HCT116 (cell line): ENCODE results near the gene AMPD3. TPM values are rescaled to one million over a fixed set of nuclear protein-coding genes. Genes with fewer than 3 reads are reported as not detected.

Experiments used
- ATAC-seq: fragments of 200-7000 bp; cut with Tn5 transposase; 2 replicates; pipeline ENCODE4 v1.9.1; 2020; ENCODE audit warnings: mild to moderate bottlenecking, moderate library complexity
- BruUV-seq: library from RNA; stranded (reverse); fragments of 400-500 nt; replicated peaks from 2 replicates; lab custom pipeline; 2021; lab: Mats Ljungman, UMichigan
- CTCF ChIA-PET: fragments of 300-600 bp; sonication (Branson Sonifier 250); formaldehyde crosslinking; loops from one replicate; lab custom pipeline; 2021; ENCODE audit warnings: antibody characterized with exemption; lab: Charles Lee
- POLR2A ChIA-PET: fragments of 300-600, 350-600 bp; sonication (Branson Sonifier 250); formaldehyde crosslinking; loops from one replicate; lab custom pipeline; 2021; ENCODE audit warnings: antibody characterized with exemption; lab: Charles Lee
- RAD21 ChIA-PET, 2 experiments: fragments of 300-600 bp; sonication (Branson Sonifier 250); formaldehyde crosslinking; loops; one replicate each; lab custom pipeline; 2023; ENCODE audit warnings: low total read pairs in 2 of 2; ENCODE audit not compliant: uncharacterized antibody in 2 of 2, unreplicated experiment in 2 of 2, low non-redundant PET in 1 of 2; lab: Charles Lee
- DNase-seq: peaks from one replicate; pipeline ENCODE4 v3.0.0-alpha.2; 2010; ENCODE audit warnings: low read depth, low spot score
- H2AFZ ChIP-seq: fragments of 200-600 bp; shearing (Covaris generic), sonication (generic); 2 replicates; pipeline ENCODE4 v1.6.1; 2017; ENCODE audit warnings: low read depth, mixed run types, mixed read lengths, antibody characterized with exemption, low read length; ENCODE audit not compliant: poor library complexity, severe bottlenecking
- H3K27ac ChIP-seq: 2 replicates; pipeline ENCODE4 v1.5.1; 2012; ENCODE audit warnings: low read depth, low read length
- H3K27me3 ChIP-seq: fragments of 200-600 bp; sonication (generic); 2 replicates; pipeline ENCODE4 v1.6.1; 2016; ENCODE audit warnings: mixed run types, low read length, mixed read lengths; ENCODE audit not compliant: insufficient read depth
- H3K36me3 ChIP-seq, 2 experiments: fragments of 200-500 bp in 1 of 2; fragments of 200-600 bp in 1 of 2; sonication (Bioruptor generic) in 1 of 2; sonication (generic) in 1 of 2; 2 replicates each; pipeline versions ENCODE4 v1.5.1 to v1.6.1; 2014 to 2016; ENCODE audit warnings: low read length in 2 of 2, inconsistent platforms in 1 of 2, mixed read lengths in 1 of 2, mixed run types in 1 of 2; ENCODE audit not compliant: insufficient read depth in 2 of 2, control insufficient read depth in 1 of 2
- H3K4me1 ChIP-seq, 2 experiments: fragments of 200-600 bp in 1 of 2; sonication (generic) in 1 of 2; 2 replicates each; pipeline versions ENCODE4 v1.5.1 to v1.6.1; 2012 to 2017; ENCODE audit warnings: low read length in 2 of 2, inconsistent platforms in 1 of 2, mild to moderate bottlenecking in 1 of 2, mixed read lengths in 1 of 2, mixed run types in 1 of 2, moderate library complexity in 1 of 2; ENCODE audit not compliant: insufficient read depth in 2 of 2, control insufficient read depth in 1 of 2
- H3K4me2 ChIP-seq: fragments of 200-600 bp; sonication (generic); 2 replicates; pipeline ENCODE4 v1.6.1; 2017; ENCODE audit warnings: mixed run types, low read length, mixed read lengths
- H3K4me3 ChIP-seq, 2 experiments: fragments of 200-600 bp in 1 of 2; sonication (generic) in 1 of 2; replicated peaks in 1 of 2; 2 replicates each; pipeline ENCODE4 v1.5.1; 2011 to 2016; ENCODE audit warnings: low read length in 2 of 2, control low read depth in 1 of 2, low read depth in 1 of 2, mild to moderate bottlenecking in 1 of 2, mixed read lengths in 1 of 2, mixed run types in 1 of 2
- H3K79me2 ChIP-seq: fragments of 200-600 bp; sonication (generic); 2 replicates; pipeline ENCODE4 v1.6.1; 2017; ENCODE audit warnings: mild to moderate bottlenecking, mixed run types, low read length, moderate library complexity, mixed read lengths; ENCODE audit not compliant: insufficient read depth
- H3K9ac ChIP-seq: fragments of 200-600 bp; sonication (generic); 2 replicates; pipeline ENCODE4 v1.6.1; 2016; ENCODE audit warnings: low read length, mixed read lengths
- H3K9me2 ChIP-seq: fragments of 200-600 bp; sonication (generic), shearing (Covaris generic); 2 replicates; pipeline ENCODE4 v1.6.1; 2017; ENCODE audit warnings: mixed run types, mild to moderate bottlenecking, moderate library complexity; ENCODE audit not compliant: insufficient read depth
- H3K9me3 ChIP-seq, 2 experiments: fragments of 200-500 bp in 1 of 2; fragments of 200-600 bp in 1 of 2; sonication (Bioruptor generic) in 1 of 2; sonication (generic) in 1 of 2; 2 replicates each; pipeline ENCODE4 v1.6.1; 2014 to 2017; ENCODE audit warnings: low read length in 2 of 2, mixed read lengths in 2 of 2, inconsistent platforms in 1 of 2, low read depth in 1 of 2, mild to moderate bottlenecking in 1 of 2, mixed run types in 1 of 2, moderate library complexity in 1 of 2; ENCODE audit not compliant: control insufficient read depth in 1 of 2, insufficient read depth in 1 of 2
- H4K20me1 ChIP-seq: fragments of 200-600 bp; sonication (generic), shearing (Covaris generic); 2 replicates; pipeline ENCODE4 v1.6.1; 2017; ENCODE audit warnings: mixed run types, mild to moderate bottlenecking, moderate library complexity; ENCODE audit not compliant: insufficient read depth
- CBX3 ChIP-seq: IDR thresholded peaks from 2 replicates; pipeline ENCODE4 v1.6.1; 2012; ENCODE audit warnings: low read depth
- EGR1 ChIP-seq: IDR thresholded peaks from 2 replicates; pipeline ENCODE4 v1.6.1; 2012; ENCODE audit warnings: low read depth
- EZH2 ChIP-seq: fragments of 200-600 bp; sonication (generic); IDR thresholded peaks from 2 replicates; pipeline ENCODE4 v1.6.1; 2017; ENCODE audit warnings: antibody characterized with exemption, mixed run types
- EZH2phosphoT487 ChIP-seq: fragments of 200-600 bp; IDR thresholded peaks from 2 replicates; pipeline ENCODE4 v1.6.1; 2018; ENCODE audit warnings: antibody characterized with exemption, borderline replicate concordance
- FOSL1 ChIP-seq: IDR thresholded peaks from 2 replicates; pipeline ENCODE4 v1.6.1; 2012; ENCODE audit warnings: low read depth
- POLR2A ChIP-seq: IDR thresholded peaks from 2 replicates; pipeline ENCODE4 v1.7.0; 2011; ENCODE audit warnings: borderline replicate concordance; ENCODE audit not compliant: insufficient read depth, insufficient read length; ENCODE audit errors: extremely low read depth
- RAD21 ChIP-seq: IDR thresholded peaks from 2 replicates; pipeline ENCODE4 v1.6.1; 2012; ENCODE audit warnings: low read depth, mild to moderate bottlenecking
- SP1 ChIP-seq: IDR thresholded peaks from 2 replicates; pipeline ENCODE4 v1.6.1; 2012; ENCODE audit warnings: low read depth
- SRF ChIP-seq: IDR thresholded peaks from 2 replicates; pipeline ENCODE4 v1.6.1; 2012; ENCODE audit warnings: low read depth
- TCF7L2 ChIP-seq: IDR thresholded peaks from 2 replicates; pipeline ENCODE4 v1.7.0; 2011; ENCODE audit warnings: borderline replicate concordance, inconsistent platforms; ENCODE audit not compliant: insufficient read depth, insufficient read length; ENCODE audit errors: extremely low read depth
- YY1 ChIP-seq: IDR thresholded peaks from 2 replicates; pipeline ENCODE4 v1.6.1; 2011; ENCODE audit warnings: low read length, low read depth, moderate library complexity, mild to moderate bottlenecking; ENCODE audit not compliant: insufficient replicate concordance; ENCODE audit errors: extremely low read depth
- ZFX ChIP-seq: fragments of 450-650 bp; IDR thresholded peaks from 2 replicates; pipeline ENCODE4 v1.6.1; 2017
- ZNF274 ChIP-seq: fragments of 200-500 bp; sonication (Bioruptor generic); IDR thresholded peaks from 2 replicates; pipeline ENCODE4 v1.6.1; 2014; ENCODE audit warnings: mild to moderate bottlenecking, low read depth, low read length, inconsistent platforms
- intact Hi-C: fragments of 100-400 bp; cut with micrococcal nuclease; formaldehyde crosslinking; loops from 2 replicates; pipeline ENCODE4 v1.10.0; 2022
- total RNA-seq: library from RNA; stranded (reverse); gene quantifications from one replicate; pipeline ENCODE4 v1.2.1, GENCODE V29; 2021; ENCODE audit not compliant: unreplicated experiment
- TF ChIP-seq, protein P1 (sequence below): IDR thresholded peaks from 2 replicates; pipeline ENCODE4 v1.6.1; 2012
- TF ChIP-seq, protein P2 (sequence below): IDR thresholded peaks from 2 replicates; pipeline ENCODE4 v1.6.1; 2012
- TF ChIP-seq, protein P3 (sequence below): IDR thresholded peaks from 2 replicates; pipeline ENCODE4 v1.6.1; 2012; ENCODE audit warnings: low read depth
- TF ChIP-seq, protein P4 (sequence below): IDR thresholded peaks from 2 replicates; pipeline ENCODE4 v1.6.1; 2011; ENCODE audit warnings: mild to moderate bottlenecking, low read length, moderate library complexity; ENCODE audit not compliant: insufficient replicate concordance; ENCODE audit errors: extremely low read depth

AMPD3 gene
- total RNA-seq, 1 experiment from 2014 or later = 25.9 TPM

DNA sequence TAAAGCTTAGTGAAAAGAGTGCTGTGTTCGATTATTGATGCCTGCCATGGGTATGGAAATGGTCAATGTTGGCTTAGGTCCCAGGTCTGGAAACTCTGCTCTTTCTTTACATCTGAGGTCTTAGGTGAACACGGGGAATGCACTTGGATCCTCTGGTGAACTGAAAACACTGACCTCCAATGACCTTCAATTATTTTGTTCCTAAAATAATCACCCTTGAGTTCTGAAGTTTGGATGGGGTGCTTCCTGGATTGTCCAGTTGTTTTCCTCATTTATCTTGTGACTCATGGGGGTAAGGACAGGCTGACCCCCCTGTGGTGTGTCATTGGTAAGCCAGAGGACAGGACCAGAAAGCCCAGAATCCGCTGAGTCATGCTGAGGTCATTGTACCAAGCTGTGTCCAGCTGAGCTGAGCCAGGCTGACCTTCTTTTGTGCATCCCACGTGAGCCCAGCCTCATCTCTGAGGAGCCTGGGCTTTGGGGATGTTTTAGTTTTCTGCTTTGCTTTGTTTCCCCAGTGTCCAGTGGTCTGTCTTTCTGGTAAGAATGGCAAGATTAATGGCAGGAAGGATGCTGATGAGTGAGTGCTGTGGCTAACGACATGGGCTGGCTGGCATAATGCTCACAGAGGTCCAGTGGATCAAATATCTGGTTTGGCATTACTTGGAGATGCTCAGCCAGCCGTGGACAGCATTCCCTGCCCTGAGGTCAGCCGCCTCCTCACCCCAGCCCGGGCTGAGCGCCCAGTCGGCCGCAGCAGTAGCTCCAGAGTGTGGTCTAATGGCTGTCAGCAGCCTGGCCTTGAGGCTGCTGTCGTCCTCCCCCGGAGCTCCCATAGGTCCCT is 35.6 kb downstream of the AMPD3 start (continued):
- TF ChIP-seq TCF7L2 (no peak), YY1 (no peak), RAD21 (0 out of 2 replicates have a peak, but pooled peaks have one; percentile 30), SP1 (peak; percentile 97)
- TF ChIP-seq, protein P1, sequence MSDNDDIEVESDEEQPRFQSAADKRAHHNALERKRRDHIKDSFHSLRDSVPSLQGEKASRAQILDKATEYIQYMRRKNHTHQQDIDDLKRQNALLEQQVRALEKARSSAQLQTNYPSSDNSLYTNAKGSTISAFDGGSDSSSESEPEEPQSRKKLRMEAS = peak; percentile 89

DNA sequence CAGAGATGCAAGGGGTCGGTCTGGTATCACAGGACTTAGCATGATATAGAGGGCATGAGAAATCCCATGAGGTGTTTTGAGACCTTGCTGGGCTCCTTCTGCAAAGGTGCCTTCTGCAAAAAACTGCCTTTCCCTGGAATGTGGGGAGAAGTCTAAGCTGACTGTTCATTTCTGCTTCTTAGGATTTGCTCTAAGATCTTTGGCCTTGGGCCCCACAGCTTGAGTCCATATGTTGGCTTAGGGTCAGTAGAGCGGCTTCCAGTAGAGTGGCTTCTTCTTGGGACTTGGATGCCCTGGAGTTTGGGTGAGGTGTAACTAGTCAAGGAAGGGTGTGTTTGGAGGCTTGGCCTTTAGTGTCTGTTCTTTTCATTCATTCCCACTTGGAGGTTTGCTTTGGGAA is 37.0 kb downstream of the AMPD3 start:
- H3K9me2 ChIP-seq = no peaks in the 10 kb centered on the region
- H3K4me2 ChIP-seq = no peak overlapping the region
- ChIA-PET POLR2A (no interaction called here), CTCF (no interaction called here), RAD21 (no interaction called here)
- no peaks in the 10 kb centered on the region for H4K20me1 ChIP-seq
- no peaks in the 10 kb centered on the region for H3K9me3 ChIP-seq
- BruUV-seq = no TSS peak
- peaks cover 32% of the 10 kb centered on the region for H3K79me2 ChIP-seq
- no peaks in the 10 kb centered on the region for H3K27me3 ChIP-seq
- no peak overlapping the region for H3K4me3 ChIP-seq
- ATAC-seq = no peak
- peaks cover 46 to 52% of the 10 kb centered on the region in 2 experiments for H3K4me1 ChIP-seq
- no peak for DNase-seq
- H3K27ac ChIP-seq = no peak overlapping the region
- no peak for TF ChIP-seq ZFX
- TF ChIP-seq TCF7L2 = no peak
- no peak for TF ChIP-seq POLR2A
- no peak for TF ChIP-seq ZNF274
- no peak for TF ChIP-seq EZH2phosphoT487
- TF ChIP-seq RAD21 = no peak
- TF ChIP-seq SP1 = no peak
- no peak for TF ChIP-seq EGR1
- TF ChIP-seq SRF = no peak
- TF ChIP-seq, protein P2, sequence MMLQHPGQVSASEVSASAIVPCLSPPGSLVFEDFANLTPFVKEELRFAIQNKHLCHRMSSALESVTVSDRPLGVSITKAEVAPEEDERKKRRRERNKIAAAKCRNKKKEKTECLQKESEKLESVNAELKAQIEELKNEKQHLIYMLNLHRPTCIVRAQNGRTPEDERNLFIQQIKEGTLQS = no peak
- TF ChIP-seq CBX3 = no peak
- TF ChIP-seq YY1 = no peak
- TF ChIP-seq EZH2 = no peak
- TF ChIP-seq FOSL1 = no peak
- TF ChIP-seq, protein P3, sequence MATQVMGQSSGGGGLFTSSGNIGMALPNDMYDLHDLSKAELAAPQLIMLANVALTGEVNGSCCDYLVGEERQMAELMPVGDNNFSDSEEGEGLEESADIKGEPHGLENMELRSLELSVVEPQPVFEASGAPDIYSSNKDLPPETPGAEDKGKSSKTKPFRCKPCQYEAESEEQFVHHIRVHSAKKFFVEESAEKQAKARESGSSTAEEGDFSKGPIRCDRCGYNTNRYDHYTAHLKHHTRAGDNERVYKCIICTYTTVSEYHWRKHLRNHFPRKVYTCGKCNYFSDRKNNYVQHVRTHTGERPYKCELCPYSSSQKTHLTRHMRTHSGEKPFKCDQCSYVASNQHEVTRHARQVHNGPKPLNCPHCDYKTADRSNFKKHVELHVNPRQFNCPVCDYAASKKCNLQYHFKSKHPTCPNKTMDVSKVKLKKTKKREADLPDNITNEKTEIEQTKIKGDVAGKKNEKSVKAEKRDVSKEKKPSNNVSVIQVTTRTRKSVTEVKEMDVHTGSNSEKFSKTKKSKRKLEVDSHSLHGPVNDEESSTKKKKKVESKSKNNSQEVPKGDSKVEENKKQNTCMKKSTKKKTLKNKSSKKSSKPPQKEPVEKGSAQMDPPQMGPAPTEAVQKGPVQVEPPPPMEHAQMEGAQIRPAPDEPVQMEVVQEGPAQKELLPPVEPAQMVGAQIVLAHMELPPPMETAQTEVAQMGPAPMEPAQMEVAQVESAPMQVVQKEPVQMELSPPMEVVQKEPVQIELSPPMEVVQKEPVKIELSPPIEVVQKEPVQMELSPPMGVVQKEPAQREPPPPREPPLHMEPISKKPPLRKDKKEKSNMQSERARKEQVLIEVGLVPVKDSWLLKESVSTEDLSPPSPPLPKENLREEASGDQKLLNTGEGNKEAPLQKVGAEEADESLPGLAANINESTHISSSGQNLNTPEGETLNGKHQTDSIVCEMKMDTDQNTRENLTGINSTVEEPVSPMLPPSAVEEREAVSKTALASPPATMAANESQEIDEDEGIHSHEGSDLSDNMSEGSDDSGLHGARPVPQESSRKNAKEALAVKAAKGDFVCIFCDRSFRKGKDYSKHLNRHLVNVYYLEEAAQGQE = no peak
- TF ChIP-seq, protein P4, sequence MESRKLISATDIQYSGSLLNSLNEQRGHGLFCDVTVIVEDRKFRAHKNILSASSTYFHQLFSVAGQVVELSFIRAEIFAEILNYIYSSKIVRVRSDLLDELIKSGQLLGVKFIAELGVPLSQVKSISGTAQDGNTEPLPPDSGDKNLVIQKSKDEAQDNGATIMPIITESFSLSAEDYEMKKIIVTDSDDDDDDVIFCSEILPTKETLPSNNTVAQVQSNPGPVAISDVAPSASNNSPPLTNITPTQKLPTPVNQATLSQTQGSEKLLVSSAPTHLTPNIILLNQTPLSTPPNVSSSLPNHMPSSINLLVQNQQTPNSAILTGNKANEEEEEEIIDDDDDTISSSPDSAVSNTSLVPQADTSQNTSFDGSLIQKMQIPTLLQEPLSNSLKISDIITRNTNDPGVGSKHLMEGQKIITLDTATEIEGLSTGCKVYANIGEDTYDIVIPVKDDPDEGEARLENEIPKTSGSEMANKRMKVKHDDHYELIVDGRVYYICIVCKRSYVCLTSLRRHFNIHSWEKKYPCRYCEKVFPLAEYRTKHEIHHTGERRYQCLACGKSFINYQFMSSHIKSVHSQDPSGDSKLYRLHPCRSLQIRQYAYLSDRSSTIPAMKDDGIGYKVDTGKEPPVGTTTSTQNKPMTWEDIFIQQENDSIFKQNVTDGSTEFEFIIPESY = no peak
- H3K36me3 ChIP-seq = peaks cover 3 to 40% of the 10 kb centered on the region in 2 experiments
- H3K9ac ChIP-seq = no peak overlapping the region
- intact Hi-C loops = no loop called here
- no peak overlapping the region for H2AFZ ChIP-seq
